ENCODE measurements around the gene FRMPD1.

DNA sequence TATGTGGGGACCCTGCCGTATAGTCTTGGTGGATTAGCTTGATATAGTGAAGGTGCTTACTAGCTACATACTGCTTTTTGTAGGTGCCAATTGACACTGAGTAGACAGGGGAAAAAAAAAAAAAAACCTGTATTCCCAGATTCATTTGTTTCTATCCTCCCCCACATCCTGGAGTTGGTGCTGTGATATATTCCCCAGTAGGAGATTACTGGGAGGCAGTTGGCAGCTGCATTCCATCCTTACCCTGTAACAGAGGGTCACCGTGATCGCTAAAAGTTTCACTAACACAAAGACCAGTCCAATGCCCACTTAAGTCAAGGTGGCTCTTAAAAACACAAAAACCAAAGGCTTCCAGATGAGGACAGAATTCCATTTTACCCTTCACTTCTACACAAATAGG lies 30.9 kb upstream of the FRMPD1 start:
- TF ChIP-seq POLR2A (IDR thresholded peaks at IDR 0.05; ENCODE audit: low read length) (no peak), GATA1 (IDR thresholded peaks at IDR 0.05; ENCODE audit: low read depth, low read length) (no peak)

All from erythroblast (primary cell).